ENCODE measurements around the gene USP15.

USP15 gene

DNA sequence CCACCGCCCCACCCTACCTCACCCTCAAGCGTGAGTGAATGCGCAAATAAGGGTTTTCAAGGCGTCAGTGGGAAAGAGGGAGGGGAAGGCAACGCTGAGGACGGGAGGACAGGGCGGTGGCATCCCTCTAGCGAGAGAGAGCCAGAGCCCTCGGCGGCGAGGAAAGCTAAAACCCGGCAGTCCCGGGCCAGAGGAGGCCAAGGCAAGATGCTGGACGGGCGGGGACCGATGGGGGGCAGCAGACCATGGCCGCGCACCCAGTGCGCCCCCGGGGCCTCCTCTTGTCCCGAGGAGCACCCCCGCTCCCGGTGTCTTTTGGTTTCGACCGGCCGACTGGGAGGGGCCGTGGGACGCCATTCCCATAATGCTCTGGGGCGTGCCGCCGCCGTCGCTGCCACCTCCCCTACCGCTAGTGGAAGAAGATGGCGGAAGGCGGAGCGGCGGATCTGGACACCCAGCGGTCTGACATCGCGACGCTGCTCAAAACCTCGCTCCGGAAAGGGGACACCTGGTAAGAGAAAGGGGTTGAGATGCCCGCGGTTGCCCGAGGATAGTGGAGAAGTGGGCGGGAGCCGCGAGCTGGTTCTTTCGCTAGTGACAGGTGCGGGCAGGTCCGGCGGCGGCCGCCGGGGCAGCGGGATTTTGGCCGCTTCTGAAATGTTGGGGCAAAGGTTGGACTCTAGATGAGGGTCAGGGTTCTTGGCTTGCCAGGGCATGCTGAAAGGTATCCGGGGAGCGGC, at the start of gene USP15:
USP15 (plus strand) TSS at position 412 of the 740 bp plus-strand sequence; CDS start at position 423, 11 bp downstream.
- Histone ChIP-seq H3K9me3 (ENCODE audit: control insufficient read depth, insufficient read depth, low read depth, low read length) (no peaks in the 10 kb centered on the region), H3K4me3 (ENCODE audit: low read depth, low read length) (peak within 1 kb of the TSS; percentile 95), H3K4me1 (ENCODE audit: control insufficient read depth, insufficient read depth, low read length) (peaks cover 19% of the 10 kb centered on the region; the same call in 1 of the 2 replicates), H3K36me3 (ENCODE audit: control insufficient read depth in 2 of 2, insufficient read depth in 1 of 2, low read length in 2 of 2) (no peaks in the 10 kb centered on the region), H3K27ac (ENCODE audit: extremely low read depth, low read depth, low read length) (peak within 1 kb of the TSS; percentile 64)
- CTCF ChIA-PET: interaction anchor here (0.7 to 1.8 kb wide), 4 partner anchors 12 to 122 kb away, joined by 3 to 4 read pairs (median 3); no protein-coding TSS in a partner anchor
- POLR2A ChIA-PET: interaction anchor here (0.6 to 1.0 kb wide), 3 partner anchors 15 to 262 kb away, joined by 3 read pairs; no protein-coding TSS in a partner anchor
- TF ChIP-seq, protein P1, sequence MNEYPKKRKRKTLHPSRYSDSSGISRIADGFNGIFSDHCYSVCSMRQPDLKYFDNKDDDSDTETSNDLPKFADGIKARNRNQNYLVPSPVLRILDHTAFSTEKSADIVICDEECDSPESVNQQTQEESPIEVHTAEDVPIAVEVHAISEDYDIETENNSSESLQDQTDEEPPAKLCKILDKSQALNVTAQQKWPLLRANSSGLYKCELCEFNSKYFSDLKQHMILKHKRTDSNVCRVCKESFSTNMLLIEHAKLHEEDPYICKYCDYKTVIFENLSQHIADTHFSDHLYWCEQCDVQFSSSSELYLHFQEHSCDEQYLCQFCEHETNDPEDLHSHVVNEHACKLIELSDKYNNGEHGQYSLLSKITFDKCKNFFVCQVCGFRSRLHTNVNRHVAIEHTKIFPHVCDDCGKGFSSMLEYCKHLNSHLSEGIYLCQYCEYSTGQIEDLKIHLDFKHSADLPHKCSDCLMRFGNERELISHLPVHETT (tag by site-specific recombination; IDR thresholded peaks at IDR 0.05): peak; percentile 93
- TF ChIP-seq MZF1 (tag by site-specific recombination; IDR thresholded peaks at IDR 0.05; ENCODE audit: borderline replicate concordance): peak; percentile 75; the same call in 1 of the 2 replicates
- 0 out of 2 replicates have a peak, but pooled peaks have one; percentile 55 for TF ChIP-seq TRIM28 (IDR thresholded peaks at IDR 0.05; ENCODE audit: borderline replicate concordance, low read length)
- peak; percentile 94 for TF ChIP-seq ZNF76 (tag by site-specific recombination; IDR thresholded peaks at IDR 0.05; ENCODE audit: borderline replicate concordance, low read depth)
- TF ChIP-seq ZNF585B (tag by site-specific recombination; IDR thresholded peaks at IDR 0.05): no peak
- peak; percentile 84; the same call in 1 of the 2 replicates for TF ChIP-seq ZBTB7A (tag by site-specific recombination; IDR thresholded peaks at IDR 0.05; ENCODE audit: low read depth)
- TF ChIP-seq ZNF202 (tag by site-specific recombination; IDR thresholded peaks at IDR 0.05; ENCODE audit: borderline replicate concordance): peak; percentile 40; the same call in 1 of the 2 replicates
- TF ChIP-seq ZNF707 (tag by site-specific recombination; IDR thresholded peaks at IDR 0.05): no peak
- TF ChIP-seq ZNF16 (tag by site-specific recombination; IDR thresholded peaks at IDR 0.05; ENCODE audit: low read depth): no peak
- TF ChIP-seq YY1 (tag by site-specific recombination; IDR thresholded peaks at IDR 0.05): peak; percentile 96
- TF ChIP-seq ZNF624 (tag by site-specific recombination; IDR thresholded peaks at IDR 0.05): no peak
- no peak; the same call in 1 of the 2 replicates for TF ChIP-seq FEZF1 (tag by site-specific recombination; IDR thresholded peaks at IDR 0.05)
- TF ChIP-seq SP7 (tag by site-specific recombination; IDR thresholded peaks at IDR 0.05): peak; percentile 90; the same call in 1 of the 2 replicates
- TF ChIP-seq, protein P2, sequence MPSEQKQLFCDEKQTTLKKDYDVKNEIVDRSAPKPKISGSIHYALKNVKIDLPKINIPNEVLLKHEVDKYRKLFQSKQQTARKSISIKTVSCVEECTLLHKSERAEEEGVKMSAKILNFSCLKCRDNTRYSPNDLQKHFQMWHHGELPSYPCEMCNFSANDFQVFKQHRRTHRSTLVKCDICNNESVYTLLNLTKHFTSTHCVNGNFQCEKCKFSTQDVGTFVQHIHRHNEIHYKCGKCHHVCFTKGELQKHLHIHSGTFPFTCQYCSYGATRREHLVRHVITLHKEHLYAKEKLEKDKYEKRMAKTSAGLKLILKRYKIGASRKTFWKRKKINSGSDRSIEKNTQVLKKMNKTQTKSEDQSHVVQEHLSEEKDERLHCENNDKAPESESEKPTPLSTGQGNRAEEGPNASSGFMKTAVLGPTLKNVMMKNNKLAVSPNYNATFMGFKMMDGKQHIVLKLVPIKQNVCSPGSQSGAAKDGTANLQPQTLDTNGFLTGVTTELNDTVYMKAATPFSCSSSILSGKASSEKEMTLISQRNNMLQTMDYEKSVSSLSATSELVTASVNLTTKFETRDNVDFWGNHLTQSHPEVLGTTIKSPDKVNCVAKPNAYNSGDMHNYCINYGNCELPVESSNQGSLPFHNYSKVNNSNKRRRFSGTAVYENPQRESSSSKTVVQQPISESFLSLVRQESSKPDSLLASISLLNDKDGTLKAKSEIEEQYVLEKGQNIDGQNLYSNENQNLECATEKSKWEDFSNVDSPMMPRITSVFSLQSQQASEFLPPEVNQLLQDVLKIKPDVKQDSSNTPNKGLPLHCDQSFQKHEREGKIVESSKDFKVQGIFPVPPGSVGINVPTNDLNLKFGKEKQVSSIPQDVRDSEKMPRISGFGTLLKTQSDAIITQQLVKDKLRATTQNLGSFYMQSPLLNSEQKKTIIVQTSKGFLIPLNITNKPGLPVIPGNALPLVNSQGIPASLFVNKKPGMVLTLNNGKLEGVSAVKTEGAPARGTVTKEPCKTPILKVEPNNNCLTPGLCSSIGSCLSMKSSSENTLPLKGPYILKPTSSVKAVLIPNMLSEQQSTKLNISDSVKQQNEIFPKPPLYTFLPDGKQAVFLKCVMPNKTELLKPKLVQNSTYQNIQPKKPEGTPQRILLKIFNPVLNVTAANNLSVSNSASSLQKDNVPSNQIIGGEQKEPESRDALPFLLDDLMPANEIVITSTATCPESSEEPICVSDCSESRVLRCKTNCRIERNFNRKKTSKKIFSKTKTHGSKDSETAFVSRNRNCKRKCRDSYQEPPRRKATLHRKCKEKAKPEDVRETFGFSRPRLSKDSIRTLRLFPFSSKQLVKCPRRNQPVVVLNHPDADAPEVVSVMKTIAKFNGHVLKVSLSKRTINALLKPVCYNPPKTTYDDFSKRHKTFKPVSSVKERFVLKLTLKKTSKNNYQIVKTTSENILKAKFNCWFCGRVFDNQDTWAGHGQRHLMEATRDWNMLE (tag by site-specific recombination; conservative IDR thresholded peaks at IDR 0.05; ENCODE audit: low read depth): peak; percentile 66; the same call in 1 of the 2 replicates
- TF ChIP-seq ZNF10 (tag by site-specific recombination; IDR thresholded peaks at IDR 0.05): peak; percentile 25; the same call in 1 of the 2 replicates
- no peak for TF ChIP-seq ZNF521 (tag by site-specific recombination; IDR thresholded peaks at IDR 0.05)
- TF ChIP-seq, protein P3, sequence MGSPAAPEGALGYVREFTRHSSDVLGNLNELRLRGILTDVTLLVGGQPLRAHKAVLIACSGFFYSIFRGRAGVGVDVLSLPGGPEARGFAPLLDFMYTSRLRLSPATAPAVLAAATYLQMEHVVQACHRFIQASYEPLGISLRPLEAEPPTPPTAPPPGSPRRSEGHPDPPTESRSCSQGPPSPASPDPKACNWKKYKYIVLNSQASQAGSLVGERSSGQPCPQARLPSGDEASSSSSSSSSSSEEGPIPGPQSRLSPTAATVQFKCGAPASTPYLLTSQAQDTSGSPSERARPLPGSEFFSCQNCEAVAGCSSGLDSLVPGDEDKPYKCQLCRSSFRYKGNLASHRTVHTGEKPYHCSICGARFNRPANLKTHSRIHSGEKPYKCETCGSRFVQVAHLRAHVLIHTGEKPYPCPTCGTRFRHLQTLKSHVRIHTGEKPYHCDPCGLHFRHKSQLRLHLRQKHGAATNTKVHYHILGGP (tag by site-specific recombination; IDR thresholded peaks at IDR 0.05): no peak
- TF ChIP-seq, protein P4, sequence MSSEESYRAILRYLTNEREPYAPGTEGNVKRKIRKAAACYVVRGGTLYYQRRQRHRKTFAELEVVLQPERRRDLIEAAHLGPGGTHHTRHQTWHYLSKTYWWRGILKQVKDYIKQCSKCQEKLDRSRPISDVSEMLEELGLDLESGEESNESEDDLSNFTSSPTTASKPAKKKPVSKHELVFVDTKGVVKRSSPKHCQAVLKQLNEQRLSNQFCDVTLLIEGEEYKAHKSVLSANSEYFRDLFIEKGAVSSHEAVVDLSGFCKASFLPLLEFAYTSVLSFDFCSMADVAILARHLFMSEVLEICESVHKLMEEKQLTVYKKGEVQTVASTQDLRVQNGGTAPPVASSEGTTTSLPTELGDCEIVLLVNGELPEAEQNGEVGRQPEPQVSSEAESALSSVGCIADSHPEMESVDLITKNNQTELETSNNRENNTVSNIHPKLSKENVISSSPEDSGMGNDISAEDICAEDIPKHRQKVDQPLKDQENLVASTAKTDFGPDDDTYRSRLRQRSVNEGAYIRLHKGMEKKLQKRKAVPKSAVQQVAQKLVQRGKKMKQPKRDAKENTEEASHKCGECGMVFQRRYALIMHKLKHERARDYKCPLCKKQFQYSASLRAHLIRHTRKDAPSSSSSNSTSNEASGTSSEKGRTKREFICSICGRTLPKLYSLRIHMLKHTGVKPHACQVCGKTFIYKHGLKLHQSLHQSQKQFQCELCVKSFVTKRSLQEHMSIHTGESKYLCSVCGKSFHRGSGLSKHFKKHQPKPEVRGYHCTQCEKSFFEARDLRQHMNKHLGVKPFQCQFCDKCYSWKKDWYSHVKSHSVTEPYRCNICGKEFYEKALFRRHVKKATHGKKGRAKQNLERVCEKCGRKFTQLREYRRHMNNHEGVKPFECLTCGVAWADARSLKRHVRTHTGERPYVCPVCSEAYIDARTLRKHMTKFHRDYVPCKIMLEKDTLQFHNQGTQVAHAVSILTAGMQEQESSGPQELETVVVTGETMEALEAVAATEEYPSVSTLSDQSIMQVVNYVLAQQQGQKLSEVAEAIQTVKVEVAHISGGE (tag by site-specific recombination; conservative IDR thresholded peaks at IDR 0.05; ENCODE audit: low read depth): peak; percentile 50
- peak; percentile 91 for TF ChIP-seq GLIS2 (tag by site-specific recombination; IDR thresholded peaks at IDR 0.05)
- TF ChIP-seq ZNF610 (tag by site-specific recombination; IDR thresholded peaks at IDR 0.05; ENCODE audit: borderline replicate concordance): peak; percentile 84; the same call in 1 of the 2 replicates
- no peak for TF ChIP-seq ZNF354C (tag by site-specific recombination; IDR thresholded peaks at IDR 0.05; ENCODE audit: borderline replicate concordance, low read depth)
- no peak for TF ChIP-seq ZNF791 (tag by site-specific recombination; IDR thresholded peaks at IDR 0.05)
- no peak; the same call in 1 of the 2 replicates for TF ChIP-seq ZNF140 (tag by site-specific recombination; IDR thresholded peaks at IDR 0.05)
- TF ChIP-seq SALL2 (tag by site-specific recombination; IDR thresholded peaks at IDR 0.05; ENCODE audit: borderline replicate concordance): no peak
- 0 out of 2 replicates have a peak, but pooled peaks have one; percentile 55 for TF ChIP-seq ZNF843 (tag by site-specific recombination; IDR thresholded peaks at IDR 0.05)
- TF ChIP-seq OVOL3 (tag by site-specific recombination; IDR thresholded peaks at IDR 0.05): no peak; the same call in 1 of the 2 replicates
